Neuronal stem cell (in vitro differentiated cells): ENCODE results near the gene VPS33B.

Source experiments
- DNase-seq: peaks from one replicate; pipeline ENCODE4 v3.0.0-alpha.2; 2013; ENCODE audit warnings: low spot score
- H2AFZ ChIP-seq: one replicate; pipeline ENCODE4 v1.6.1; 2013; ENCODE audit warnings: mild to moderate bottlenecking, low read length, inconsistent platforms
- H2AK5ac ChIP-seq: 2 replicates; pipeline ENCODE4 v1.6.1; 2013; ENCODE audit warnings: low read depth, mild to moderate bottlenecking, inconsistent platforms, low read length, moderate library complexity, mixed read lengths
- H2BK120ac ChIP-seq: 2 replicates; pipeline ENCODE4 v1.6.1; 2013; ENCODE audit warnings: low read depth, mild to moderate bottlenecking, inconsistent platforms, low read length, moderate library complexity, mixed read lengths
- H2BK12ac ChIP-seq: one replicate; pipeline ENCODE4 v1.6.1; 2013; ENCODE audit warnings: low read length, inconsistent platforms
- H2BK15ac ChIP-seq: 2 replicates; pipeline ENCODE4 v1.6.1; 2013; ENCODE audit warnings: mild to moderate bottlenecking, low read length, inconsistent platforms, mixed read lengths
- H2BK5ac ChIP-seq: one replicate; pipeline ENCODE4 v1.6.1; 2013; ENCODE audit warnings: inconsistent platforms, mild to moderate bottlenecking, low read length, moderate library complexity
- H3K14ac ChIP-seq: one replicate; pipeline ENCODE4 v1.6.1; 2013; ENCODE audit warnings: low read length, inconsistent platforms
- H3K18ac ChIP-seq: 2 replicates; pipeline ENCODE4 v1.6.1; 2013; ENCODE audit warnings: low read length, inconsistent platforms
- H3K23ac ChIP-seq: 2 replicates; pipeline ENCODE4 v1.6.1; 2013; ENCODE audit warnings: low read depth, mild to moderate bottlenecking, mixed read lengths, low read length, inconsistent platforms; ENCODE audit not compliant: poor library complexity
- H3K27ac ChIP-seq: replicated peaks from 3 replicates; pipeline ENCODE4 v1.5.1; 2013; ENCODE audit warnings: low read length, inconsistent platforms
- H3K27me3 ChIP-seq, 3 experiments: 2 replicates each; pipeline ENCODE4 v1.6.1; 2013; ENCODE audit warnings: low read length in 3 of 3, mild to moderate bottlenecking in 2 of 3, inconsistent platforms in 1 of 3, low read depth in 1 of 3, mixed read lengths in 1 of 3, moderate library complexity in 1 of 3; ENCODE audit not compliant: control insufficient read depth in 3 of 3, insufficient read depth in 3 of 3
- H3K36me3 ChIP-seq, 2 donors: replicated peaks in 1 of 2; 2 replicates each; pipeline ENCODE4 v1.6.1; 2013; ENCODE audit warnings: low read length in 2 of 2; ENCODE audit not compliant: control insufficient read depth in 2 of 2, insufficient read depth in 2 of 2
- H3K4ac ChIP-seq: 2 replicates; pipeline ENCODE4 v1.6.1; 2013; ENCODE audit warnings: inconsistent platforms, mild to moderate bottlenecking, low read length, moderate library complexity
- H3K4me1 ChIP-seq, 2 donors: 1 replicate in 1 of 2; 2 replicates in 1 of 2; pipeline ENCODE4 v1.6.1; 2013; ENCODE audit warnings: low read length in 2 of 2, low read depth in 1 of 2; ENCODE audit not compliant: control insufficient read depth in 2 of 2, insufficient read depth in 1 of 2
- H3K4me2 ChIP-seq: one replicate; pipeline ENCODE4 v1.6.1; 2013; ENCODE audit warnings: mild to moderate bottlenecking, low read length, inconsistent platforms; ENCODE audit not compliant: insufficient read depth, poor library complexity, severe bottlenecking
- H3K4me3 ChIP-seq, 2 donors: 2 replicates each; pipeline ENCODE4 v1.5.1; 2013; ENCODE audit warnings: low read length in 2 of 2, mild to moderate bottlenecking in 2 of 2, inconsistent platforms in 1 of 2, moderate library complexity in 1 of 2
- H3K79me1 ChIP-seq: one replicate; pipeline ENCODE4 v1.6.1; 2013; ENCODE audit warnings: low read depth, mild to moderate bottlenecking, inconsistent platforms, low read length, moderate library complexity
- H3K9ac ChIP-seq: one replicate; pipeline ENCODE4 v1.6.1; 2013; ENCODE audit warnings: mild to moderate bottlenecking, low read depth, low read length, inconsistent platforms; ENCODE audit not compliant: poor library complexity
- H3K9me3 ChIP-seq, 2 donors: replicated peaks in 1 of 2; 2 replicates each; pipeline versions ENCODE3 to v1.6.1; 2013; ENCODE audit warnings: low read length in 2 of 2, mild to moderate bottlenecking in 2 of 2, inconsistent platforms in 1 of 2, low read depth in 1 of 2, mixed read lengths in 1 of 2, moderate library complexity in 1 of 2; ENCODE audit not compliant: control insufficient read depth in 2 of 2, insufficient read depth in 1 of 2
- H4K8ac ChIP-seq: one replicate; pipeline ENCODE4 v1.6.1; 2013; ENCODE audit warnings: low read depth, mild to moderate bottlenecking, inconsistent platforms, low read length, moderate library complexity
- H4K91ac ChIP-seq: one replicate; pipeline ENCODE4 v1.6.1; 2013; ENCODE audit warnings: low read length, low read depth, mild to moderate bottlenecking, inconsistent platforms; ENCODE audit not compliant: poor library complexity
- WGBS, 2 donors: extraction: QIAGEN DNeasy Blood & Tissue Kit; methylation state at CpG; one replicate each; pipeline ENCODE4 v1.1.7; 2013; ENCODE audit warnings: missing lambda C conversion rate in 2 of 2, mixed read lengths in 1 of 2; ENCODE audit not compliant: insufficient read length in 2 of 2, insufficient replicate concordance in 1 of 2; ENCODE audit errors: extremely low coverage in 2 of 2; 5-methylcytosine and 5-hydroxymethylcytosine counted together

Gene VPS33B

DNA sequence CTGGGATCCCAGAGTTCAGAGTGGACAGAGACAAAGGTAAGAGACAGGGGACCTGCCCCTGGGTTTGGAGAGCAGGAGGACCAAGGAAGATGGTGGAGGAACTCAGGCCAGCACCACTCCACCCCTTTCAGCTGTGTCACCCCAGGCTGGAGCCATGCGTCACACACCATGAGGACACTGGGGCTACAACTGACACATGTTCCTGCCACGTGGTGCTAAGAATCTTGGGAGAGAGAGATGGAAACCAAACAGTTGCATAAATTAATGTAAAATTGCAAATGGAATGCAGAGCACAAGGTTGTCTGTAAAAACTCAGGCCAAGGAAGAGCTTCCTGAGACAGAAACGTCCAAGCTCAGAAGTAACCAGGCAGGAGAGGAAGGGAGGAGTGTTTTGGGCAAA lies 22.7 kb upstream of the VPS33B start:
- Histone ChIP-seq H3K4me3 (no peak overlapping the region), H3K4me1 (no peaks in the 10 kb centered on the region), H2AK5ac (no peak overlapping the region)

DNA sequence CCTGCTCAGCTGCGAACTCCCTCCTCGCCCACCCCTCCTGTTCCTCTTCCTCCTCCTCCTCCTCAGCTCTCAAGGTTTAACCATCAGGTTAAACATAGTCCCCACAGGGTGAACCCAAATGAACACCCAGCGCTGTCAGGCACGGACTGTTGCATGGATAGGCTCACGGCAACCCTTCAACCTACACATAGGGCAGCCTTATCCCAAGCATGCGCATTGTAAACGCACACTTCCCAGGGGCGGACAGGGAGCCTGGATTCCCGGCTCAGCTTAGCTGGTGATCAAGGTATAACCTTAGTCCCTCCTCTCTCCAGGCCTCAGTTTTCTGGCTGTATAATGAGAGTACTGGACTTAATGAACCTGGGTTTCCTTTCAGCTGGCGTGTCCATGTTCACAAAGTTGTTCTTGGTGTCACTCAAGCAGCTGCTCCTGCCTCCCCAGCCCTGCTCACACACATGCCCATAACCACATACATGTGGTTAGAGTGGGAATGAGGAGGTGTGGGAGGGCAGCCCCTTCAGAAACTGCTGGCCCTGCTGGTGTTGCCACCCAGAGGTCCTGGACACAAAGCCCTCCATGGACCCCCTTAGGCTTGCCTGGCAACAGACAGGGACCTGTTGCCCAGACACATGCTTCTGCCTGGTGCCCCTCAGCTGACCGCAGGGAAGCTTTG lies 20.9 kb upstream of the VPS33B start:
- no CpG with 5 or more reads among the region's 11 CpGs for WGBS, 2 donors
- Histone ChIP-seq H3K79me1 (no peaks in the 10 kb centered on the region), H3K9me3 (no peaks in the 10 kb centered on the region), H3K27ac (no peak overlapping the region), H2BK120ac (no peak overlapping the region), H4K91ac (no peak overlapping the region), H3K14ac (no peak overlapping the region), H3K4me3 (no peak overlapping the region), H3K18ac (no peak overlapping the region), H2BK15ac (no peak overlapping the region), H3K9ac (no peak overlapping the region), H3K4ac (no peak overlapping the region), H3K23ac (no peak overlapping the region), H2AK5ac (no peak overlapping the region), H2AFZ (no peak overlapping the region), H3K36me3 (no peaks in the 10 kb centered on the region), H4K8ac (peak overlapping the region; percentile 23), H3K4me1 (peaks cover 0 to under 1% of the 10 kb centered on the region in 2 donors), H2BK5ac (no peak overlapping the region), H2BK12ac (no peak overlapping the region), H3K27me3 (peaks cover 0 to 26% (median 2%) of the 10 kb centered on the region in 3 experiments), H3K4me2 (no peak overlapping the region)
- no peak for DNase-seq

More for the DNA sequence above, 22.7 kb upstream of the VPS33B start:
- H3K79me1 ChIP-seq = no peaks in the 10 kb centered on the region
- no peak overlapping the region for H3K27ac ChIP-seq
- H3K14ac ChIP-seq = no peak overlapping the region
- no peak for DNase-seq
- no peak overlapping the region for H3K4ac ChIP-seq
- H2BK120ac ChIP-seq = no peak overlapping the region
- no peak overlapping the region for H4K8ac ChIP-seq
- no peak overlapping the region for H3K4me2 ChIP-seq
- peaks cover 0 to 12% (median 2%) of the 10 kb centered on the region in 3 experiments for H3K27me3 ChIP-seq
- no peak overlapping the region for H3K9ac ChIP-seq
- WGBS, 2 donors = no CpG with 5 or more reads among the region's 3 CpGs
- H2BK15ac ChIP-seq = no peak overlapping the region
- H3K36me3 ChIP-seq = no peaks in the 10 kb centered on the region
- no peak overlapping the region for H2AFZ ChIP-seq
- no peak overlapping the region for H3K23ac ChIP-seq
- no peak overlapping the region for H3K18ac ChIP-seq
- H2BK5ac ChIP-seq = no peak overlapping the region
- no peak overlapping the region for H4K91ac ChIP-seq
- no peak overlapping the region for H2BK12ac ChIP-seq
- no peaks in the 10 kb centered on the region for H3K9me3 ChIP-seq

DNA sequence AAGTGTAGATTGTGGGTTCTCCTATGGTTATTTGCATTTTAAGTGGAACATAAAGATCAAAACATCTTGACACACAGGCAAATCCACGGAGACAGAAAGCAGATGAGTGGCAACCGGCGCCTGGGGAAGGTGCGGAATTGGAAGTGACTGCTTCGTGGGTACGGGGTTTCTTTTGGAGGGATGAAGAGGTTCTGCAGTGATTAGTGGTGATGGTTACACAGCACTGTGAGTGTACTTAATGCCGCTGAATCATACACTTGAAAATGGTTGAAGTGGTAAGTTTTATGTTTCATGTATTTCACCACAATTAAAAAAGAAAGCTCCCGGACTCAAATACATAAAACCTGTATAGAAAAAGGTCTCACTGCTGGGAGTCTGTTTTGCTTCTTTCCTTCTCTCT lies 18.5 kb upstream of the VPS33B start:
- H3K4me3 ChIP-seq = no peak overlapping the region
- no peak overlapping the region for H3K14ac ChIP-seq
- H3K18ac ChIP-seq = no peak overlapping the region
- H3K9me3 ChIP-seq = no peaks in the 10 kb centered on the region
- H2AK5ac ChIP-seq = no peak overlapping the region
- H3K9ac ChIP-seq = no peak overlapping the region
- H3K4ac ChIP-seq = no peak overlapping the region
- peaks cover 0 to 30% (median 0%) of the 10 kb centered on the region in 3 experiments for H3K27me3 ChIP-seq
- no peak overlapping the region for H4K91ac ChIP-seq
- no peak overlapping the region for H4K8ac ChIP-seq
- no peaks in the 10 kb centered on the region for H3K79me1 ChIP-seq
- no peak overlapping the region for H2BK12ac ChIP-seq
- H3K4me2 ChIP-seq = no peak overlapping the region
- WGBS, 2 donors = no CpG with 5 or more reads among the region's 8 CpGs
- no peak overlapping the region for H3K23ac ChIP-seq
- H3K36me3 ChIP-seq = no peaks in the 10 kb centered on the region
- H2BK120ac ChIP-seq = no peak overlapping the region
- no peak overlapping the region for H3K27ac ChIP-seq
- H2AFZ ChIP-seq = no peak overlapping the region
- no peak for DNase-seq
- H2BK5ac ChIP-seq = no peak overlapping the region
- H3K4me1 ChIP-seq = peaks cover 0 to 2% of the 10 kb centered on the region in 2 donors
- H2BK15ac ChIP-seq = no peak overlapping the region

DNA sequence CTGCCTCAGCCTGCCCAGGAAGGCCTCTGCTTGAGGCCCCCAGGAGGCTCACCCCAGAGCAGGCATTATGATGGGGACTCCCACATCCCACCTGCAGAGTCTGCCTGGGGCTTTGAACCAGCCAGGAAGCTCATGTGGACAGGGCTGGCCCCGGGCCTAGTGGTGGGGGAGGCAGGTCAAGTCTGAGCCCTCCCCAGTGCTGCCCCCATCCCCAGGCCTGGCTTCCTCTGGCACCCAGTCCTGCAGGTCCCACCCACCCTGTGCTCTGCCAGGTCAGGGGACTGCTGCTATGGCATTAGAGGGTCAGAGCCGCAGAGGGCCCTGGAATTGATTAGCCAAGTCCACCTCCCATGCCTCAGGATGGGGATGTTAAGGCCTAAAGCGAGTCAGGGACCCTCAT lies 17.6 kb upstream of the VPS33B start:
- Histone ChIP-seq H2BK5ac (no peak overlapping the region), H3K9ac (no peak overlapping the region), H3K4ac (no peak overlapping the region), H2AK5ac (no peak overlapping the region), H4K91ac (no peak overlapping the region), H3K36me3 (no peaks in the 10 kb centered on the region), H3K9me3 (no peaks in the 10 kb centered on the region), H3K23ac (no peak overlapping the region), H3K4me1 (peaks cover 0 to 2% of the 10 kb centered on the region in 2 donors), H2BK12ac (no peak overlapping the region), H3K79me1 (no peaks in the 10 kb centered on the region), H3K4me2 (no peak overlapping the region), H3K14ac (peak overlapping the region; percentile 6), H2AFZ (no peak overlapping the region), H2BK15ac (no peak overlapping the region), H3K4me3 (no peak overlapping the region), H4K8ac (peak overlapping the region; percentile 17), H3K27ac (no peak overlapping the region), H3K18ac (no peak overlapping the region), H3K27me3 (peaks cover 0 to 30% (median 0%) of the 10 kb centered on the region in 3 experiments), H2BK120ac (no peak overlapping the region)
- DNase-seq = no peak
- WGBS, 2 donors = no CpG with 5 or more reads among the region's 3 CpGs
